GM08714 (cell line): ENCODE measurements around the gene TYR.
"Not testable (repeated sequence)": the region's sequence is repeated elsewhere in the genome, so short reads cannot be mapped to it uniquely, and the experiment has no call there.

Experiments used
- H3K4me3 ChIP-seq: fragments of 200-500 bp; sonication (Bioruptor generic); 2 replicates; pipeline ENCODE4 v1.5.1; 2014; ENCODE audit warnings: mild to moderate bottlenecking, low read length, inconsistent platforms
- ZNF274 ChIP-seq: IDR thresholded peaks from 2 replicates; pipeline ENCODE4 v1.6.1; 2012; ENCODE audit warnings: mild to moderate bottlenecking, low read depth, low read length

The TYR gene

GRCh38 chr11:89321401-89321800 is 143.7 kb downstream of the TYR start:
- no peak for TF ChIP-seq ZNF274
- H3K4me3 ChIP-seq = no peak overlapping the region

- no peak for TF ChIP-seq ZNF274
- H3K4me3 ChIP-seq = no peak overlapping the region
Observed at GRCh38 chr11:89327885-89328284, 150.2 kb downstream of the TYR start.

DNA sequence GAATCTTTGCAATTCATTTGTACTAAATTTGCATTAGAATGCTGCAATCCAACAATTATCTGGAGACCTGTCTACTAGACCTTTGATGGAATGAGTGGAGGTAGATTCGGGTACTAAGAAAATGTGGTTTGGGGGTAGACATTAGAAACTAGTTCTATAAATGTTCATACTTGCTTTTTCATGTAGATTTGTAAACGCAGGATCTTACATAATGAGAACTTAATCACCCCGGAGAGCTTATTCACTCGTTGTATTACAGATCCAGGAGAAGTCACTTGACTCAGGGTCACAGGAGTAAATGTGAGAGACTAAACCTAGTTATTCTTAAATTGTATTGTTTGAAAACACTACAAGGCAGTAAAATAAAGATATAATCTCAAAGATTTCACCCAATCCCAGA is 154.3 kb downstream of the TYR start:
- H3K4me3 ChIP-seq = not testable (repeated sequence)

DNA sequence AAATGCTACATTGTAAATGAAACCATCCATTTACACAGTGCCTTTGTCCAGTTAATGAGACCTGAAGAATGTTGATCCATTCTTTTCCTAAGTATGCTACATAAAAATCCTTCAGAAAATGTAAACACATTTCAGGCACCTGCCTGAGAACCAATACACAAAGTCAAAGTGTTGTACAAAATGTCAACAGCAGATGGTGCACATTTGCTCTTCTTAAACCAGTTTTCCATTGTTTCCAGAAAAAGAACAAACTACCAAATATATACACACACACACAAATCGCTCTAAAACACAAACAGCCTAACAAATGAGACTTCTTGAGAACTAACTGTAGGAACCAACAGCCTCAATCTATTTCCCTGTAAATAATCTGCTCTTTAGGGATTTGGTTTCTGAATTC is 156.0 kb downstream of the TYR start:
- H3K4me3 ChIP-seq = not testable (repeated sequence)

GRCh38 chr11:89337100-89337650 is 159.5 kb downstream of the TYR start:
- H3K4me3 ChIP-seq = not testable (repeated sequence)

GRCh38 chr11:89338073-89338472 is 160.4 kb downstream of the TYR start:
- not testable (repeated sequence) for H3K4me3 ChIP-seq

DNA sequence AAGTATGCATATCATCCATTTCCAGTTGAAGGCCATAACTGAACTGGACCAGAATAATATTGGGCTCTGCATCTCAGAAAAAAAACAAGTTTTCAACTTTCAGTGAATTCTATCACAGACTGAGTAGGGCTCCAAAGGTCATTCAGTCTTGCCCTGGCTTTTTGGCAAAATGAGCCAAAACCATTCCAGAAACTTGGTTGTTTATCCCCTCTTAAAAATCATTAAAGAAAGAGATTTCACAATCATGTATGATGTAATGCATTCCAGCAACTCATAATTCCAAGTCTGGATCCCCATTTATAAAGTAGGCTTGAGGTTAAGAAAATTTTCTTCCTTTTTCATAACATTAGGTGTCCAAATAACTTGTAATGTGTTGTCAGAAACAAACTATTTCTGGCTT is 162.8 kb downstream of the TYR start:
- H3K4me3 ChIP-seq = not testable (repeated sequence)

DNA sequence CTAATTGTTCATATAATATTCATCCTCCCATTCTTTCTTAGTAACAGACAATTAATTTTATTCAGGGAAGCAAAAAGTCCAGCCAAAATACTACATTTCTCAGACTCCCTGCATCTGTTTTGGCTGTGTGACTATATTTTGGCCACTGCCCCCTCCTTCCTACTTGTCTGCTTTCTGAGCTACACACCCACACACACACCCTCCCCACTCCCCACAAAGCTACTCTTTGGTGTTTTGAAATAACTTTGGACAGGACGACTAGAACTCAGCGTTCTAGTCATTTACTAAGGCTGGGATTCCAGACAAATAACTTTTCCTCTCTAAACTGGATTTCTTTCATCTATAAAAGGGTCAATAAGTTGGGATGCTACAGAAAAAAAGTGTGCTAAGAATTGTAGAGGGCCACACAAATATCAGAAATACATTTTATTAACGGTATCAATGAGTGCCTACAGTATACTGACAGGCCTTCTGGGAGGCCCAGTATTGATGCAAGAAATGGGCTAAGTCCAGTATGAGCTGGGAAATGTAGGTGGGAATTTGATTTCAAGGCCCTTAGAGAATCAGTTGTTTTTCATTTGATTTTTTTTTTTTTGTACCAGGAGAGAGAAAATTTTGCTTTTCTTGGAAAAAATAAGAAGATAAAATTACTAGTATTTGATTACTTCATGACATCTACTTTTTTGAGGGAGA is 165.4 kb downstream of the TYR start:
- not testable (repeated sequence) for H3K4me3 ChIP-seq
